ENCODE measurements around the gene ANKRA2. TPM values are rescaled to one million over a fixed set of nuclear protein-coding genes. Genes with fewer than 3 reads are reported as not detected.

The ANKRA2 gene
- total and polyA plus RNA-seq, 2 of the 8 experiments (the other 6 are each of a cell fraction or from before 2014, with no cell fraction given) = 7.0 to 12.6 TPM

DNA sequence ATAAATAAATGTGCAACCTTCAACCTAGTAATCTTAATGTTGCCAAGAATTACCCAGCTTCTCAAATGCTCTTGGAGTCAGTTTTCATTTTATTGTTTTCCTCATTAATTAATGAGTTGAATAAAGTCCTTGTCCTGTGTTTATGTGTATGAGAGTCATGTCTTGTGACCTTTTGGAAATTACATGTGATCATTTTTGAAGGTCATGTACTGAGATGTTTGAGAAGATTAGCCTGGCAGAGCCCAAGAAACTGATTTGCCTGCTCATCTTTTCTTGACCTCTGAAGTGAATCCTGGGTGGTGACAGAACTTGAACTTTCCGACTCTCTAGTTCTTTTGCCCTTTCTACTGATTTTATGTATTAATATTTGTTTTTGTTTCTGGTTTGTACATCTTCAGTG lies 15.4 kb downstream of the ANKRA2 start:
- Histone ChIP-seq H3K9me3 (ENCODE audit: insufficient read depth in 2 of 2, low read depth in 1 of 2, low read length in 1 of 2) (no peaks in the 10 kb centered on the region), H3K23ac (ENCODE audit: insufficient read length) (no peak overlapping the region), H2AFZ (ENCODE audit: low read length) (no peak overlapping the region), H3K23me2 (ENCODE audit: low read depth, low read length) (no peaks in the 10 kb centered on the region), H3K36me3 (ENCODE audit: control insufficient read depth in 2 of 4, insufficient read depth in 4 of 4, low read length in 3 of 4) (0 out of 8 replicates have a peak, but pooled peaks cover 0 to under 1% (median 0%) of the 10 kb centered on the region in 4 experiments), H2BK15ac (ENCODE audit: low read length) (no peak overlapping the region), H3K27me3 (replicated peaks in 1 of 4; ENCODE audit: control insufficient read depth in 3 of 4, extremely low read depth in 1 of 4, insufficient read depth in 3 of 4, low read length in 3 of 4) (no peaks in the 10 kb centered on the region), H2BK20ac (ENCODE audit: low read length) (no peak overlapping the region), H4K8ac (ENCODE audit: extremely low read depth, insufficient read depth, low read length) (no peak overlapping the region), H3K4me1 (replicated peaks in 1 of 4; ENCODE audit: control insufficient read depth in 3 of 4, insufficient read depth in 4 of 4, low read length in 3 of 4) (no peaks in the 10 kb centered on the region), H3K4me3 (ENCODE audit: extremely low read depth in 1 of 4, insufficient read depth in 2 of 4, low read depth in 3 of 4, low read length in 4 of 4) (no peak overlapping the region), H4K5ac (ENCODE audit: insufficient read length, low read depth, low read length) (no peak overlapping the region), H4K20me1 (replicated peaks in 1 of 2; ENCODE audit: control insufficient read depth in 1 of 2, insufficient read depth in 2 of 2, low read length in 2 of 2) (no peaks in the 10 kb centered on the region), H3K79me1 (ENCODE audit: low read depth, low read length) (no peaks in the 10 kb centered on the region), H3K14ac (ENCODE audit: insufficient read length) (no peak overlapping the region), H3K56ac (replicated peaks; ENCODE audit: insufficient read length, low read depth, low read length) (no peak overlapping the region), H4K91ac (replicated peaks; ENCODE audit: insufficient read length, low read length) (no peak overlapping the region), H3K18ac (ENCODE audit: extremely low read depth, low read length) (no peak overlapping the region), H2BK120ac (replicated peaks; ENCODE audit: low read depth, low read length) (no peak overlapping the region), H2BK12ac (ENCODE audit: low read depth, low read length) (no peak overlapping the region), H3K79me2 (ENCODE audit: control insufficient read depth in 1 of 2, insufficient read depth in 2 of 2, low read length in 2 of 2) (no peaks in the 10 kb centered on the region), H3K27ac (ENCODE audit: low read depth, low read length) (no peak overlapping the region), H3K9ac (replicated peaks in 1 of 4; ENCODE audit: extremely low read depth in 1 of 4, low read depth in 3 of 4, low read length in 3 of 4) (no peak overlapping the region), H3K4ac (replicated peaks; ENCODE audit: insufficient read length, low read depth, low read length) (no peak overlapping the region), H2BK5ac (ENCODE audit: low read depth, low read length) (no peak overlapping the region), H3K4me2 (ENCODE audit: insufficient read depth in 1 of 2, low read depth in 2 of 2, low read length in 2 of 2) (no peak overlapping the region), H2AK5ac (ENCODE audit: low read depth, low read length) (no peak overlapping the region)
- DNase-seq (ENCODE audit: low read depth in 1 of 2, low spot score in 2 of 2) (no peak), FAIRE-seq (no peak)
- POLR2A ChIA-PET (ENCODE audit: partially characterized antibody) = no interaction called here
- WGBS, 2 experiments (ENCODE audit: extremely low coverage in 1 of 2, insufficient coverage in 1 of 2, insufficient read length in 1 of 2, insufficient replicate concordance in 2 of 2, low coverage in 1 of 2, low lambda C conversion rate in 2 of 2, missing lambda C conversion rate in 1 of 2) = 94% methylated on average over 1 of the region's 1 CpG; no CpG with 5 or more reads in 1 of the 2 experiments
- CTCF ChIA-PET (ENCODE audit: partially characterized antibody) = no interaction called here
- TF ChIP-seq HDAC6 (IDR thresholded peaks at IDR 0.05; ENCODE audit: low read depth, low read length) (no peak), SIRT6 (IDR thresholded peaks at IDR 0.05; ENCODE audit: low read length) (no peak), POLR2A (IDR thresholded peaks at IDR 0.05; ENCODE audit: control extremely low read depth in 1 of 2, low read depth in 2 of 2, low read length in 2 of 2) (no peak)
- TF ChIP-seq, protein P1, sequence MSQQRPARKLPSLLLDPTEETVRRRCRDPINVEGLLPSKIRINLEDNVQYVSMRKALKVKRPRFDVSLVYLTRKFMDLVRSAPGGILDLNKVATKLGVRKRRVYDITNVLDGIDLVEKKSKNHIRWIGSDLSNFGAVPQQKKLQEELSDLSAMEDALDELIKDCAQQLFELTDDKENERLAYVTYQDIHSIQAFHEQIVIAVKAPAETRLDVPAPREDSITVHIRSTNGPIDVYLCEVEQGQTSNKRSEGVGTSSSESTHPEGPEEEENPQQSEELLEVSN (IDR thresholded peaks at IDR 0.05) = no peak

All from H1 (cell line).